Measurements from ENCODE around the gene SPINDOC. TPM values are rescaled to one million over a fixed set of nuclear protein-coding genes. Genes with fewer than 3 reads are reported as not detected.

SPINDOC gene
- total and polyA plus RNA-seq, 9 of the 15 experiments (the other 6 are each of a cell fraction or from before 2014, with no cell fraction given): 0.70 to 36.3 (median 19.6) TPM

DNA sequence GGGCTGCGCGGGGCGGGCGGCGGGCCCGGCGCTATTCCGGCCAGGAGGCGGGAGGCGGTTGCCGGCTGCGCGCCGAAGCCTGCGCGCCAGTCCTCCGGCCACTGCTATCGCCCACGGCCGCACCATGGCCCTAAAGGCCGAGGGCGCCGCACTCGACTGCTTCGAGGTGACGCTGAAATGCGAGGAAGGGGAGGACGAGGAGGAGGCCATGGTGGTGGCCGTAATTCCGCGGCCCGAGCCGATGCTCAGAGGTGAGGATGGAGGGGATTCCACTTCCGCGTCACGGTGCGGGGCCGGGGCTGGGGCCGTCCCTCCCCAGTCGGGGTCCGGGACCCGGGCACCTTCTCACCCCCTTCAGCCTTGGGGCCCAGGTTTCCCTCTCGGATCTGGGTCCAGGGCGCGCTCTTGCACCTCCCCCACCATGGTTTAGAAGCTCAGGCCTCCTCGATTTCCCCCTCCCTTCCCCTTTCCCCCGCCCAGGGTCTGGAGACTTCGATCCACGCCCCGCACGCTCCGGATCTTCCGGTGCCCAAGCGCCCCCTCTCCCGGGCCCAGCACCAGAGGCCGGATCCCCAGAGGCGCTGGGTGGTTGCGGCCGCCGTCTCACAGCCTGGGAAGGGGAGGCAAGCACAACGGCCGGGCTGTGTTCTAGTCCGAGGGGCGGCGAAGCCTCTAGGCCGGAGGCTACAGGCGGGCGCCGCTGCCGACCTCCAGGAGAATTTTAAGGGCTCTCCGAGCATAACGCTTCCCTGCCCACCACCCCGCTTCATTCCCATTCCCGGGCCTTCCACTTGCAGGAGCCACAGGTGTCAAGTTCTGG lies 517 bp downstream of the SPINDOC start:
- Histone ChIP-seq H3K4me1 (replicated peaks in 1 of 2; ENCODE audit: control insufficient read depth in 2 of 2, insufficient read depth in 2 of 2, low read length in 2 of 2) (peaks cover 22 to 28% of the 10 kb centered on the region in 2 experiments), H3K9me1 (ENCODE audit: control insufficient read depth, insufficient read depth, low read length) (peaks cover 2% of the 10 kb centered on the region), H2AFZ (ENCODE audit: low read depth, low read length) (peak overlapping the region; percentile 93), H3K27me3 (ENCODE audit: control insufficient read depth in 2 of 2, insufficient read depth in 2 of 2, low read length in 2 of 2) (no peaks in the 10 kb centered on the region), H3K9me3 (replicated peaks; ENCODE audit: control insufficient read depth, insufficient read depth, low read depth, low read length) (no peaks in the 10 kb centered on the region), H3K4me3 (peak overlapping the region; percentile 82), H3K9ac (ENCODE audit: insufficient read depth in 1 of 2, low read depth in 2 of 2, low read length in 2 of 2) (peak overlapping the region; percentile 89 to 99), H3K36me3 (ENCODE audit: control insufficient read depth, insufficient read depth, low read length) (peaks cover 39% of the 10 kb centered on the region), H3K4me2 (ENCODE audit: insufficient read depth, low read length) (peak overlapping the region; percentile 94), H3K79me2 (ENCODE audit: control insufficient read depth, insufficient read depth, low read length) (peaks cover 40% of the 10 kb centered on the region), H4K20me1 (replicated peaks; ENCODE audit: control insufficient read depth, insufficient read depth, low read length) (peaks cover 13% of the 10 kb centered on the region; the same call in 1 of the 2 replicates), H3K27ac (ENCODE audit: extremely low read depth, low read depth, low read length) (peak overlapping the region; percentile 84)
- WGBS (ENCODE audit: insufficient coverage, low coverage, missing lambda C conversion rate): under 1% methylated on average over 27 of the region's 74 CpGs
- intact Hi-C loops (cut with micrococcal nuclease): loop anchor here (5.0 kb wide), 1 partner anchor 46 kb away; the partner anchor contains the start of gene ZFTA
- ATAC-seq: peak; percentile 77
- peak; percentile 56 to 77 (median 66) for DNase-seq (ENCODE audit: extremely low read depth in 1 of 4, low spot score in 3 of 4)
- no peak for FAIRE-seq
- POLR2A ChIA-PET: interaction anchor here (0.6 to 0.9 kb wide), 2 partner anchors 93 to 162 kb away, joined by 3 to 6 read pairs; no protein-coding TSS in a partner anchor
- in situ Hi-C loops (cut with MboI): no loop called here
- CTCF ChIA-PET (ENCODE audit: low intra/inter-chr PET ratio): no interaction called here
- no TSS peak for BruUV-seq (replicated peaks)
- TF ChIP-seq LCOR (CRISPR knock-in tag; IDR thresholded peaks at IDR 0.05) (0 out of 2 replicates have a peak, but pooled peaks have one; percentile 10), BMI1 (IDR thresholded peaks at IDR 0.05; ENCODE audit: low read length) (no peak), ZFP1 (CRISPR knock-in tag; IDR thresholded peaks at IDR 0.05) (no peak), ARHGAP35 (IDR thresholded peaks at IDR 0.05; ENCODE audit: partially characterized antibody) (no peak), ZNF830 (CRISPR knock-in tag; IDR thresholded peaks at IDR 0.05) (0 out of 2 replicates have a peak, but pooled peaks have one; percentile 79), TCFL5 (CRISPR knock-in tag; conservative IDR thresholded peaks at IDR 0.05) (no peak), GABPB1 (CRISPR knock-in tag; IDR thresholded peaks at IDR 0.05) (peak; percentile 55), DIDO1 (tag; IDR thresholded peaks at IDR 0.05; ENCODE audit: low read depth) (no peak), ZNF695 (CRISPR knock-in tag; IDR thresholded peaks at IDR 0.05) (no peak), RCOR1 (IDR thresholded peaks at IDR 0.05; ENCODE audit: borderline replicate concordance in 1 of 2, low read depth in 2 of 2, low read length in 2 of 2) (no peak), ZZZ3 (IDR thresholded peaks at IDR 0.05) (no peak), POLR2AphosphoS5 (IDR thresholded peaks at IDR 0.05; ENCODE audit: control insufficient read depth, insufficient read depth, low read depth, low read length) (0 out of 2 replicates have a peak, but pooled peaks have one; percentile 3)
- TF ChIP-seq, protein P1, sequence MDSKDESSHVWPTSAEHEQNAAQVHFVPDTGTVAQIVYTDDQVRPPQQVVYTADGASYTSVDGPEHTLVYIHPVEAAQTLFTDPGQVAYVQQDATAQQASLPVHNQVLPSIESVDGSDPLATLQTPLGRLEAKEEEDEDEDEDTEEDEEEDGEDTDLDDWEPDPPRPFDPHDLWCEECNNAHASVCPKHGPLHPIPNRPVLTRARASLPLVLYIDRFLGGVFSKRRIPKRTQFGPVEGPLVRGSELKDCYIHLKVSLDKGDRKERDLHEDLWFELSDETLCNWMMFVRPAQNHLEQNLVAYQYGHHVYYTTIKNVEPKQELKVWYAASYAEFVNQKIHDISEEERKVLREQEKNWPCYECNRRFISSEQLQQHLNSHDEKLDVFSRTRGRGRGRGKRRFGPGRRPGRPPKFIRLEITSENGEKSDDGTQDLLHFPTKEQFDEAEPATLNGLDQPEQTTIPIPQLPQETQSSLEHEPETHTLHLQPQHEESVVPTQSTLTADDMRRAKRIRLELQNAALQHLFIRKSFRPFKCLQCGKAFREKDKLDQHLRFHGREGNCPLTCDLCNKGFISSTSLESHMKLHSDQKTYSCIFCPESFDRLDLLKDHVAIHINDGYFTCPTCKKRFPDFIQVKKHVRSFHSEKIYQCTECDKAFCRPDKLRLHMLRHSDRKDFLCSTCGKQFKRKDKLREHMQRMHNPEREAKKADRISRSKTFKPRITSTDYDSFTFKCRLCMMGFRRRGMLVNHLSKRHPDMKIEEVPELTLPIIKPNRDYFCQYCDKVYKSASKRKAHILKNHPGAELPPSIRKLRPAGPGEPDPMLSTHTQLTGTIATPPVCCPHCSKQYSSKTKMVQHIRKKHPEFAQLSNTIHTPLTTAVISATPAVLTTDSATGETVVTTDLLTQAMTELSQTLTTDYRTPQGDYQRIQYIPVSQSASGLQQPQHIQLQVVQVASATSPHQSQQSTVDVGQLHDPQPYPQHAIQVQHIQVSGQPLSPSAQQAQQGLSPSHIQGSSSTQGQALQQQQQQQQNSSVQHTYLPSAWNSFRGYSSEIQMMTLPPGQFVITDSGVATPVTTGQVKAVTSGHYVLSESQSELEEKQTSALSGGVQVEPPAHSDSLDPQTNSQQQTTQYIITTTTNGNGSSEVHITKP (IDR thresholded peaks at IDR 0.05; ENCODE audit: partially characterized antibody): peak; percentile 18
- TF ChIP-seq, protein P2, sequence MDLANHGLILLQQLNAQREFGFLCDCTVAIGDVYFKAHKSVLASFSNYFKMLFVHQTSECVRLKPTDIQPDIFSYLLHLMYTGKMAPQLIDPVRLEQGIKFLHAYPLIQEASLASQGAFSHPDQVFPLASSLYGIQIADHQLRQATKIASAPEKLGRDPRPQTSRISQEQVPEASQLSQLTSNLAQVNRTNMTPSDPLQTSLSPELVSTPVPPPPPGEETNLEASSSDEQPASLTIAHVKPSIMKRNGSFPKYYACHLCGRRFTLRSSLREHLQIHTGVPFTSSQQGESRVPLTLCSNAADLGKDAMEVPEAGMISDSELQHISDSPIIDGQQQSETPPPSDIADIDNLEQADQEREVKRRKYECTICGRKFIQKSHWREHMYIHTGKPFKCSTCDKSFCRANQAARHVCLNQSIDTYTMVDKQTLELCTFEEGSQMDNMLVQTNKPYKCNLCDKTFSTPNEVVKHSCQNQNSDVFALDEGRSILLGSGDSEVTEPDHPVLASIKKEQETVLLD (IDR thresholded peaks at IDR 0.05): no peak
- TF ChIP-seq, protein P3, sequence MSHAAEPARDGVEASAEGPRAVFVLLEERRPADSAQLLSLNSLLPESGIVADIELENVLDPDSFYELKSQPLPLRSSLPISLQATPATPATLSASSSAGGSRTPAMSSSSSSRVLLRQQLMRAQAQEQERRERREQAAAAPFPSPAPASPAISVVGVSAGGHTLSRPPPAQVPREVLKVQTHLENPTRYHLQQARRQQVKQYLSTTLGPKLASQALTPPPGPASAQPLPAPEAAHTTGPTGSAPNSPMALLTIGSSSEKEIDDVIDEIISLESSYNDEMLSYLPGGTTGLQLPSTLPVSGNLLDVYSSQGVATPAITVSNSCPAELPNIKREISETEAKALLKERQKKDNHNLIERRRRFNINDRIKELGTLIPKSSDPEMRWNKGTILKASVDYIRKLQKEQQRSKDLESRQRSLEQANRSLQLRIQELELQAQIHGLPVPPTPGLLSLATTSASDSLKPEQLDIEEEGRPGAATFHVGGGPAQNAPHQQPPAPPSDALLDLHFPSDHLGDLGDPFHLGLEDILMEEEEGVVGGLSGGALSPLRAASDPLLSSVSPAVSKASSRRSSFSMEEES (CRISPR knock-in tag; IDR thresholded peaks at IDR 0.05): no peak

Measured in K562 (cell line).